Neural cell (in vitro differentiated cells): ENCODE measurements around the gene FAM241A. TPM values are rescaled to one million over a fixed set of nuclear protein-coding genes. Genes with fewer than 3 reads are reported as not detected.

ENCODE experiments used
- H2AFZ ChIP-seq: fragments of 200-600, 300-800 bp; sonication (generic), shearing (Covaris generic); 2 replicates; pipeline ENCODE4 v1.6.0; 2014; ENCODE audit warnings: low read depth, mild to moderate bottlenecking, antibody characterized with exemption, low read length, moderate library complexity
- H3F3A ChIP-seq: fragments of 200-600 bp; shearing (Covaris generic); 2 replicates; pipeline ENCODE4 v1.6.1; 2016; ENCODE audit warnings: mild to moderate bottlenecking, moderate library complexity, mixed read lengths, antibody characterized with exemption, low read length; ENCODE audit not compliant: insufficient read depth, poor library complexity, severe bottlenecking
- H3K27ac ChIP-seq: fragments of 200-600, 300-800 bp; sonication (generic), shearing (Covaris generic); 2 replicates; pipeline ENCODE4 v1.5.1; 2014; ENCODE audit warnings: mild to moderate bottlenecking, low read length, moderate library complexity
- H3K27me3 ChIP-seq: fragments of 300-800, 200-600 bp; sonication (generic), shearing (Covaris generic); 2 replicates; pipeline ENCODE4 v1.6.0; 2014; ENCODE audit warnings: mild to moderate bottlenecking, low read depth, low read length, moderate library complexity; ENCODE audit not compliant: insufficient read depth
- H3K36me3 ChIP-seq: fragments of 300-800, 200-600 bp; sonication (generic), shearing (Covaris generic); 2 replicates; pipeline ENCODE4 v1.5.1; 2014; ENCODE audit warnings: mild to moderate bottlenecking, antibody characterized with exemption, low read length, moderate library complexity; ENCODE audit not compliant: insufficient read depth
- H3K4me2 ChIP-seq: fragments of 300-800, 200-600 bp; sonication (generic), shearing (Covaris generic); 2 replicates; pipeline ENCODE4 v1.6.0; 2014; ENCODE audit warnings: mild to moderate bottlenecking, low read length
- H3K4me3 ChIP-seq: fragments of 300-800, 200-600 bp; sonication (generic), shearing (Covaris generic); 2 replicates; pipeline ENCODE4 v1.5.1; 2014; ENCODE audit warnings: mild to moderate bottlenecking, low read length, moderate library complexity
- H3K79me2 ChIP-seq: fragments of 200-600 bp; shearing (Covaris generic); replicated peaks from 2 replicates; pipeline ENCODE4 v1.6.0; 2014; ENCODE audit warnings: mild to moderate bottlenecking, low read length, moderate library complexity; ENCODE audit not compliant: insufficient read depth
- H3K9ac ChIP-seq: fragments of 300-800, 200-600 bp; sonication (generic), shearing (Covaris generic); 2 replicates; pipeline ENCODE4 v1.6.1; 2016; ENCODE audit warnings: mild to moderate bottlenecking, low read length, mixed read lengths
- H3K9me2 ChIP-seq: fragments of 200-600 bp; shearing (Covaris generic); 2 replicates; pipeline ENCODE4 v1.6.1; 2016; ENCODE audit warnings: mild to moderate bottlenecking, low read length, mixed read lengths; ENCODE audit not compliant: insufficient read depth
- H3K9me3 ChIP-seq: fragments of 200-600, 300-800 bp; sonication (generic), shearing (Covaris generic); 2 replicates; pipeline ENCODE4 v1.6.1; 2016; ENCODE audit warnings: mild to moderate bottlenecking, mixed run types, low read length, moderate library complexity, mixed read lengths
- H4K20me1 ChIP-seq: fragments of 200-600 bp; shearing (Covaris generic); 2 replicates; pipeline ENCODE4 v1.6.1; 2016; ENCODE audit warnings: mild to moderate bottlenecking, mixed run types; ENCODE audit not compliant: insufficient read depth
- CTCF ChIP-seq: fragments of 450-650 bp; IDR thresholded peaks from 2 replicates; pipeline ENCODE4 v1.5.1; 2014; ENCODE audit warnings: antibody characterized with exemption, mild to moderate bottlenecking, moderate library complexity; ENCODE audit not compliant: poor library complexity, severe bottlenecking
- EP300 ChIP-seq: fragments of 450-650 bp; conservative IDR thresholded peaks from 2 replicates; pipeline ENCODE4 v1.6.1; 2014; ENCODE audit warnings: antibody characterized with exemption, mild to moderate bottlenecking, moderate library complexity; ENCODE audit not compliant: poor library complexity, severe bottlenecking
- EZH2 ChIP-seq: fragments of 200-600, 300-800 bp; shearing (Covaris generic), sonication (generic); IDR thresholded peaks from 2 replicates; pipeline ENCODE4 v1.6.1; 2014; ENCODE audit warnings: antibody characterized with exemption, low read length, borderline replicate concordance, mild to moderate bottlenecking; ENCODE audit not compliant: insufficient read depth, poor library complexity, severe bottlenecking
- MXI1 ChIP-seq: fragments of 450-650 bp; conservative IDR thresholded peaks from 2 replicates; pipeline ENCODE4 v1.6.1; 2014; ENCODE audit warnings: antibody characterized with exemption, mild to moderate bottlenecking; ENCODE audit not compliant: poor library complexity, severe bottlenecking
- POLR2AphosphoS5 ChIP-seq: IDR thresholded peaks from 2 replicates; pipeline ENCODE4 v1.6.1; 2012
- RAD21 ChIP-seq: fragments of 450-650 bp; conservative IDR thresholded peaks from 2 replicates; pipeline ENCODE4 v1.6.1; 2014; ENCODE audit warnings: antibody characterized with exemption, mild to moderate bottlenecking, moderate library complexity
- SMC3 ChIP-seq: fragments of 450-650 bp; conservative IDR thresholded peaks from 2 replicates; pipeline ENCODE4 v1.6.1; 2014; ENCODE audit warnings: antibody characterized with exemption, mild to moderate bottlenecking, moderate library complexity; ENCODE audit not compliant: poor library complexity
- TAF1 ChIP-seq: IDR thresholded peaks from 2 replicates; pipeline ENCODE4 v1.6.1; 2012; ENCODE audit warnings: low read depth
- polyA plus RNA-seq: library from polyadenylated mRNA; depleted of rRNA; stranded (reverse); fragments of >200 nt; gene quantifications from 2 replicates; pipeline ENCODE4 v1.2.3, GENCODE V29; 2014
- TF ChIP-seq, protein P1 (sequence below): IDR thresholded peaks from 2 replicates; pipeline ENCODE4 v1.6.1; 2012; ENCODE audit warnings: borderline replicate concordance

Gene FAM241A
- polyA plus RNA-seq, 1 donor from 2014 or later: 0.59 TPM

DNA sequence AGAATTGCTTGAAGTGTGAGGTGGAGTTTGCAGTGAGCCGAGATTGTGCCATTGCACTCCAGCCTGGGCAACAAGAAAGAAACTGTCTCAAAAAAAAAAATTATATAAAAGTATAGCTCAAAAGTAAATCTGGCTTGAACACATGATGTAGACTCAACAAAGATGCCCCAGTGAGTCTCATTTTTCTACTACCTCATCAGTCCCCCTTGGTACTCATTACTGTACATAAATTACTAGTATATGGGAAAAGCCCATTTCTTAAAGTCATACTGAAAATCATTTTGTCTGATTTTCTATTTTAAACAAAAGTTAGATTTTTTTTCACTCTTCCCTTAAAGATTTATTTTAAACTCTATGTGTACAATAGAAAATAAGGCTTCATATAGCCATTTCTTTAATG, 39.2 kb downstream of the FAM241A start:
- H2AFZ ChIP-seq: no peak overlapping the region
- no peak overlapping the region for H3K4me2 ChIP-seq
- TF ChIP-seq, protein P1, sequence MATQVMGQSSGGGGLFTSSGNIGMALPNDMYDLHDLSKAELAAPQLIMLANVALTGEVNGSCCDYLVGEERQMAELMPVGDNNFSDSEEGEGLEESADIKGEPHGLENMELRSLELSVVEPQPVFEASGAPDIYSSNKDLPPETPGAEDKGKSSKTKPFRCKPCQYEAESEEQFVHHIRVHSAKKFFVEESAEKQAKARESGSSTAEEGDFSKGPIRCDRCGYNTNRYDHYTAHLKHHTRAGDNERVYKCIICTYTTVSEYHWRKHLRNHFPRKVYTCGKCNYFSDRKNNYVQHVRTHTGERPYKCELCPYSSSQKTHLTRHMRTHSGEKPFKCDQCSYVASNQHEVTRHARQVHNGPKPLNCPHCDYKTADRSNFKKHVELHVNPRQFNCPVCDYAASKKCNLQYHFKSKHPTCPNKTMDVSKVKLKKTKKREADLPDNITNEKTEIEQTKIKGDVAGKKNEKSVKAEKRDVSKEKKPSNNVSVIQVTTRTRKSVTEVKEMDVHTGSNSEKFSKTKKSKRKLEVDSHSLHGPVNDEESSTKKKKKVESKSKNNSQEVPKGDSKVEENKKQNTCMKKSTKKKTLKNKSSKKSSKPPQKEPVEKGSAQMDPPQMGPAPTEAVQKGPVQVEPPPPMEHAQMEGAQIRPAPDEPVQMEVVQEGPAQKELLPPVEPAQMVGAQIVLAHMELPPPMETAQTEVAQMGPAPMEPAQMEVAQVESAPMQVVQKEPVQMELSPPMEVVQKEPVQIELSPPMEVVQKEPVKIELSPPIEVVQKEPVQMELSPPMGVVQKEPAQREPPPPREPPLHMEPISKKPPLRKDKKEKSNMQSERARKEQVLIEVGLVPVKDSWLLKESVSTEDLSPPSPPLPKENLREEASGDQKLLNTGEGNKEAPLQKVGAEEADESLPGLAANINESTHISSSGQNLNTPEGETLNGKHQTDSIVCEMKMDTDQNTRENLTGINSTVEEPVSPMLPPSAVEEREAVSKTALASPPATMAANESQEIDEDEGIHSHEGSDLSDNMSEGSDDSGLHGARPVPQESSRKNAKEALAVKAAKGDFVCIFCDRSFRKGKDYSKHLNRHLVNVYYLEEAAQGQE: no peak
- no peak for TF ChIP-seq EP300
- TF ChIP-seq POLR2AphosphoS5: no peak
- TF ChIP-seq TAF1: no peak
- no peak for TF ChIP-seq EZH2
- no peak for TF ChIP-seq CTCF
- no peak for TF ChIP-seq MXI1
- no peak for TF ChIP-seq RAD21
- no peak for TF ChIP-seq SMC3

DNA sequence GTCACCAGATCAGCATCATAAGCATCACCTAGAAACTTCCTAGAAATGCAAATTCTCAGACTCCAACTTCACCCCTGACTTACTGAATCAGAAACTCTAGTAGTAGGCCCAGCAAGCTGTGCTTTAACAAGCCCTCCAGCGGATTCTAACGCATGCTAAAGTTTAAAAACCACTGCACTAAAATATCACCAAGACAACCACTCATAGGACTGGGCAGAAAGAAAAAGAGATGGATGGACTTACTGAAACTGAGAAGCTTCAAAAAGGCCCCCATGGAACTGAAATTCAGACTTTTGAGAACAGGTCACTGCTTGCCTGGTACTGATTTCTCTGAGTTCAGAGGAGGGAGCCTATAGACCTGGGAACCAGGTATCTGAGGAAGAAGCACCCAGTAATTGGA, 40.1 kb downstream of the FAM241A start:
- no peak overlapping the region for H3K4me3 ChIP-seq
- no peaks in the 10 kb centered on the region for H3K79me2 ChIP-seq
- H4K20me1 ChIP-seq: no peaks in the 10 kb centered on the region
- H3K27me3 ChIP-seq: no peaks in the 10 kb centered on the region
- H3K4me2 ChIP-seq: no peak overlapping the region
- no peaks in the 10 kb centered on the region for H3K36me3 ChIP-seq
- TF ChIP-seq SMC3 (no peak), EP300 (no peak)
- H3F3A ChIP-seq: no peaks in the 10 kb centered on the region
- H3K9me2 ChIP-seq: no peaks in the 10 kb centered on the region
- no peak overlapping the region for H2AFZ ChIP-seq
- H3K27ac ChIP-seq: no peak overlapping the region
- no peaks in the 10 kb centered on the region for H3K9me3 ChIP-seq
- H3K9ac ChIP-seq: no peak overlapping the region

More for the DNA sequence above, 39.2 kb downstream of the FAM241A start:
- Histone ChIP-seq H3K79me2 (no peaks in the 10 kb centered on the region), H3K27ac (no peak overlapping the region), H3K36me3 (no peaks in the 10 kb centered on the region), H3F3A (no peaks in the 10 kb centered on the region), H3K9me3 (no peaks in the 10 kb centered on the region), H3K4me3 (no peak overlapping the region), H3K9ac (no peak overlapping the region), H3K27me3 (no peaks in the 10 kb centered on the region), H4K20me1 (no peaks in the 10 kb centered on the region), H3K9me2 (no peaks in the 10 kb centered on the region)
